Endodermal cell (in vitro differentiated cells): ENCODE measurements around the gene LANCL2. TPM values are rescaled to one million over a fixed set of nuclear protein-coding genes. Genes with fewer than 3 reads are reported as not detected.
A peak's percentile ranks its signal among the peaks of the same experiment; 100 is the strongest.

Experiments used
- DNase-seq: peaks from one replicate; pipeline ENCODE4 v3.0.0-alpha.2; 2017
- H3K27ac ChIP-seq: 2 replicates; pipeline ENCODE4 v1.5.1; 2013; ENCODE audit warnings: mild to moderate bottlenecking, low read depth, low read length, moderate library complexity
- H3K27me3 ChIP-seq: 2 replicates; pipeline ENCODE4 v1.6.1; 2013; ENCODE audit warnings: mild to moderate bottlenecking, low read length, moderate library complexity; ENCODE audit not compliant: insufficient read depth, control insufficient read depth, poor library complexity, severe bottlenecking
- H3K36me3 ChIP-seq: 2 replicates; pipeline ENCODE4 v1.7.0; 2013; ENCODE audit warnings: mild to moderate bottlenecking, low read length, moderate library complexity; ENCODE audit not compliant: control insufficient read depth, insufficient read depth
- H3K4me1 ChIP-seq: one replicate; pipeline ENCODE4 v1.7.0; 2013; ENCODE audit warnings: low read length; ENCODE audit not compliant: control insufficient read depth, insufficient read depth
- H3K4me3 ChIP-seq: 2 replicates; pipeline ENCODE4 v1.5.1; 2013; ENCODE audit warnings: mild to moderate bottlenecking, low read length, moderate library complexity
- H3K9ac ChIP-seq: 2 replicates; pipeline ENCODE4 v1.6.1; 2013; ENCODE audit warnings: mild to moderate bottlenecking, low read length, moderate library complexity; ENCODE audit not compliant: poor library complexity, severe bottlenecking; ENCODE audit errors: extremely low read depth
- H3K9me3 ChIP-seq: 2 replicates; pipeline ENCODE4 v1.6.1; 2013; ENCODE audit warnings: mild to moderate bottlenecking, low read length, moderate library complexity; ENCODE audit not compliant: control insufficient read depth
- H3K27ac Mint-ChIP-seq: 2 replicates; pipeline ENCODE4 v1.8.0; 2020; ENCODE audit warnings: mixed read lengths
- H3K27me3 Mint-ChIP-seq: 2 replicates; pipeline ENCODE4 v1.8.0; 2021; ENCODE audit warnings: mild to moderate bottlenecking, mixed read lengths; ENCODE audit not compliant: insufficient read depth
- H3K36me3 Mint-ChIP-seq: 2 replicates; pipeline ENCODE4 v1.8.0; 2020; ENCODE audit warnings: low read depth, mixed read lengths
- H3K4me1 Mint-ChIP-seq: 2 replicates; pipeline ENCODE4 v1.8.0; 2020; ENCODE audit warnings: mixed read lengths
- H3K4me3 Mint-ChIP-seq: 2 replicates; pipeline ENCODE4 v1.8.0; 2020; ENCODE audit warnings: mild to moderate bottlenecking, moderate library complexity, mixed read lengths
- H3K9me3 Mint-ChIP-seq: 2 replicates; pipeline ENCODE4 v1.8.0; 2020; ENCODE audit warnings: mild to moderate bottlenecking, mixed read lengths
- CTCF ChIP-seq: fragments of 200-600 bp; sonication (generic); conservative IDR thresholded peaks from 2 replicates; pipeline ENCODE4 v1.5.0; 2021; ENCODE audit warnings: antibody characterized with exemption, mild to moderate bottlenecking
- WGBS, 2 experiments: methylation state at CpG; one replicate each; pipeline versions ENCODE4 v1.1.5 to v1.1.7; 2013; ENCODE audit warnings: missing lambda C conversion rate in 2 of 2, mixed read lengths in 1 of 2; ENCODE audit not compliant: insufficient coverage in 1 of 2, insufficient read length in 1 of 2; 5-methylcytosine and 5-hydroxymethylcytosine counted together
- total RNA-seq, 2 donors: library from RNA; stranded (reverse); fragmentation: NEBNext Ultra II Directional in 1 of 2; extraction: Animal tissue kit (Norgen Biotek cat#: 25700) in 1 of 2; gene quantifications; 2 replicates in 1 of 2; 3 replicates in 1 of 2; pipeline ENCODE4 v1.2.1, GENCODE V29; 2021

LANCL2 gene
- total RNA-seq, 2 donors from 2014 or later: 9.4 to 17.7 TPM

- Histone ChIP-seq H3K4me1 (no peaks in the 10 kb centered on the region), H3K36me3 (no peaks in the 10 kb centered on the region), H3K27me3 (no peaks in the 10 kb centered on the region), H3K27ac (no peak overlapping the region), H3K9me3 (no peaks in the 10 kb centered on the region), H3K9ac (no peak overlapping the region), H3K4me3 (no peak overlapping the region)
- DNase-seq: no peak
- Mint-ChIP-seq H3K4me1 (peaks cover 9% of the 10 kb centered on the region), H3K27me3 (no peaks in the 10 kb centered on the region), H3K36me3 (no peaks in the 10 kb centered on the region), H3K9me3 (no peaks in the 10 kb centered on the region), H3K4me3 (no peak overlapping the region), H3K27ac (no peak overlapping the region)
- WGBS, 2 experiments: 85 to 87% methylated on average over 6 of the region's 6 CpGs
- TF ChIP-seq CTCF: no peak
Measured at GRCh38 chr7:55361560-55361959, 3.6 kb upstream of the LANCL2 start.

GRCh38 chr7:55362927-55363326 is 2.2 kb upstream of the LANCL2 start:
- H3K4me3 Mint-ChIP-seq: no peak overlapping the region

GRCh38 chr7:55363386-55364170 is 1.6 kb upstream of the LANCL2 start:
- Mint-ChIP-seq H3K9me3 (no peaks in the 10 kb centered on the region), H3K4me1 (peaks cover 15% of the 10 kb centered on the region), H3K27ac (peak overlapping the region; percentile 91), H3K27me3 (no peaks in the 10 kb centered on the region), H3K4me3 (peak overlapping the region; percentile 91), H3K36me3 (no peaks in the 10 kb centered on the region)
- H3K4me3 ChIP-seq: no peak overlapping the region
- WGBS, 2 experiments: 95 to 97% methylated on average over 12 to 25 of the region's 25 CpGs
- no peaks in the 10 kb centered on the region for H3K9me3 ChIP-seq
- DNase-seq: no peak
- no peaks in the 10 kb centered on the region for H3K27me3 ChIP-seq
- no peak overlapping the region for H3K27ac ChIP-seq
- H3K4me1 ChIP-seq: no peaks in the 10 kb centered on the region
- no peak overlapping the region for H3K9ac ChIP-seq
- TF ChIP-seq CTCF: no peak
- peaks cover 3% of the 10 kb centered on the region for H3K36me3 ChIP-seq

More at GRCh38 chr7:55362927-55363326, 2.2 kb upstream of the LANCL2 start:
- no peaks in the 10 kb centered on the region for H3K9me3 ChIP-seq
- no peak for DNase-seq
- no peak overlapping the region for H3K9ac ChIP-seq
- no peak for TF ChIP-seq CTCF
- no peak overlapping the region for H3K4me3 ChIP-seq
- WGBS, 2 experiments: 95 to 96% methylated on average over 12 to 20 of the region's 20 CpGs
- Mint-ChIP-seq H3K4me1 (peaks cover 15% of the 10 kb centered on the region), H3K27ac (no peak overlapping the region), H3K9me3 (no peaks in the 10 kb centered on the region), H3K27me3 (no peaks in the 10 kb centered on the region), H3K36me3 (no peaks in the 10 kb centered on the region)
- H3K4me1 ChIP-seq: no peaks in the 10 kb centered on the region
- peaks cover 3% of the 10 kb centered on the region for H3K36me3 ChIP-seq
- no peak overlapping the region for H3K27ac ChIP-seq
- no peaks in the 10 kb centered on the region for H3K27me3 ChIP-seq
